WERI-Rb-1 (cell line): Measurements from ENCODE around the gene TTC28.
"Not testable (repeated sequence)": the region's sequence is repeated elsewhere in the genome, so short reads cannot be mapped to it uniquely, and the experiment has no call there.

Experiments used
- DNase-seq: peaks from one replicate; pipeline ENCODE4 v3.0.0-alpha.2; 2020
- H3K27ac ChIP-seq: fragments of 250-450 bp; sonication (Bioruptor Pico); 2 replicates; pipeline ENCODE4 v1.5.1; 2020; ENCODE audit warnings: mild to moderate bottlenecking, moderate library complexity
- H3K27me3 ChIP-seq: fragments of 250-450 bp; sonication (Bioruptor Pico); 2 replicates; pipeline ENCODE4 v1.5.1; 2021; ENCODE audit warnings: mild to moderate bottlenecking, low read depth, moderate library complexity; ENCODE audit not compliant: insufficient read depth, severe bottlenecking
- H3K36me3 ChIP-seq: fragments of 250-450 bp; sonication (Bioruptor Pico); 2 replicates; pipeline ENCODE4 v1.5.1; 2020; ENCODE audit warnings: mild to moderate bottlenecking, moderate library complexity
- H3K4me3 ChIP-seq: 2 replicates; pipeline ENCODE4 v1.5.1; 2011; ENCODE audit warnings: low read depth, mild to moderate bottlenecking, control low read depth, low read length
- H3K9me3 ChIP-seq: fragments of 250-450 bp; sonication (Bioruptor Pico); 2 replicates; pipeline ENCODE4 v1.5.1; 2021; ENCODE audit warnings: mild to moderate bottlenecking, moderate library complexity; ENCODE audit not compliant: severe bottlenecking
- TF ChIP-seq, protein P1 (sequence below): IDR thresholded peaks from 2 replicates; pipeline ENCODE4 v1.5.1; 2011; ENCODE audit warnings: low read depth, mild to moderate bottlenecking, control low read depth, inconsistent platforms, low read length

TTC28 gene

DNA sequence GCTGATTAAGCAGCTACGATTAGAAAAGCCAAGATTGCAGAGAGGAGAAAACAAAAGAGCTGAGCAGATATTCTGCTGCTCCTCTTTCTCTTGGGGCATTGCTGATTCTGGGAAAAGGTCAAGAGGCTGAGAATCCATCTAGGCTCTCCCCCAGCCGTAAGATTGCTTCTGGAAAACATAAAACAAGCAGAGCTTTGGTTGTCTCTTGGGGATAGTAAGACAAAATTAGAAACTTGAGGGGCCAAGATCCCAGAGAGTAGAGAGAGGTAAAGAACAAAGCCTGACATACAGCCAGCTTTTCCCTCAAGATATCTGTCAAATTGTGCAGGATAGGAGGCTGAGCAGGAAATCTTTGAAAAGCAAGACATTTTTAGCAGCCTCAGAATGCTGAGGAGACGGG lies 158.2 kb downstream of the TTC28 start:
- DNase-seq, result no peak
- Histone ChIP-seq H3K4me3 (no peak overlapping the region), H3K27me3 (no peaks in the 10 kb centered on the region), H3K9me3 (no peaks in the 10 kb centered on the region), H3K36me3 (no peaks in the 10 kb centered on the region), H3K27ac (no peak overlapping the region)
- TF ChIP-seq, protein P1, sequence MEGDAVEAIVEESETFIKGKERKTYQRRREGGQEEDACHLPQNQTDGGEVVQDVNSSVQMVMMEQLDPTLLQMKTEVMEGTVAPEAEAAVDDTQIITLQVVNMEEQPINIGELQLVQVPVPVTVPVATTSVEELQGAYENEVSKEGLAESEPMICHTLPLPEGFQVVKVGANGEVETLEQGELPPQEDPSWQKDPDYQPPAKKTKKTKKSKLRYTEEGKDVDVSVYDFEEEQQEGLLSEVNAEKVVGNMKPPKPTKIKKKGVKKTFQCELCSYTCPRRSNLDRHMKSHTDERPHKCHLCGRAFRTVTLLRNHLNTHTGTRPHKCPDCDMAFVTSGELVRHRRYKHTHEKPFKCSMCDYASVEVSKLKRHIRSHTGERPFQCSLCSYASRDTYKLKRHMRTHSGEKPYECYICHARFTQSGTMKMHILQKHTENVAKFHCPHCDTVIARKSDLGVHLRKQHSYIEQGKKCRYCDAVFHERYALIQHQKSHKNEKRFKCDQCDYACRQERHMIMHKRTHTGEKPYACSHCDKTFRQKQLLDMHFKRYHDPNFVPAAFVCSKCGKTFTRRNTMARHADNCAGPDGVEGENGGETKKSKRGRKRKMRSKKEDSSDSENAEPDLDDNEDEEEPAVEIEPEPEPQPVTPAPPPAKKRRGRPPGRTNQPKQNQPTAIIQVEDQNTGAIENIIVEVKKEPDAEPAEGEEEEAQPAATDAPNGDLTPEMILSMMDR, result no peak

DNA sequence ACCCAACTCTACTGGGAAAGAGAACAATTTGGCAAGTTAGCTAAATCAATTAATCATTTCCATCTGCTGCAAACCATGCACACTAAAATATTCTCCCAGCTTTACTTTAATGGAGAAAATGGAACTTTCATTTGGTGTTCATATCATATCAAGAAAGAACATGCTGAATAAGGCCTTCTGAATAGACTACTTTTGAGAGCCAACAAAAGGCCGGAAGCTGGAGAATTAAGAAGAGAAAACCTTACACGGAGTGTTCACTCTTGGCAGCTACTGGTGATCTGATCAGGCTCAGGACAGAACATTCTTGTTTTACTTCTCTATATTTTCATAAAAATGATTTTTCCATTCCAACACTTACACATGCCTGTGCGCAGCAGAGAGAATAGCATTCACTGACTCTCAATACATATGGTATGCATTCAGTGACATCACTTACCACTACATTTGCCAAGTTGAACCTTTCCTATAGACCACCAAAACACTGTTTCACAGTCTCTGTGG lies 165.3 kb downstream of the TTC28 start:
- H3K27ac ChIP-seq, result no peak overlapping the region
- no peak for DNase-seq
- peaks cover 3% of the 10 kb centered on the region for H3K9me3 ChIP-seq
- no peaks in the 10 kb centered on the region for H3K36me3 ChIP-seq
- TF ChIP-seq, protein P1, result no peak
- H3K27me3 ChIP-seq, result no peaks in the 10 kb centered on the region
- no peak overlapping the region for H3K4me3 ChIP-seq

GRCh38 chr22:28512387-28512786 lies 167.3 kb downstream of the TTC28 start:
- not testable (repeated sequence) for DNase-seq, H3K27me3 ChIP-seq, H3K9me3 ChIP-seq, H3K4me3 ChIP-seq, H3K27ac ChIP-seq, H3K36me3 ChIP-seq

GRCh38 chr22:28507896-28508295 lies 171.7 kb downstream of the TTC28 start:
- peaks cover 3% of the 10 kb centered on the region for H3K9me3 ChIP-seq
- H3K27ac ChIP-seq, result no peak overlapping the region
- H3K36me3 ChIP-seq, result no peaks in the 10 kb centered on the region
- H3K27me3 ChIP-seq, result no peaks in the 10 kb centered on the region
- no peak overlapping the region for H3K4me3 ChIP-seq
- TF ChIP-seq, protein P1, result no peak
- no peak for DNase-seq

DNA sequence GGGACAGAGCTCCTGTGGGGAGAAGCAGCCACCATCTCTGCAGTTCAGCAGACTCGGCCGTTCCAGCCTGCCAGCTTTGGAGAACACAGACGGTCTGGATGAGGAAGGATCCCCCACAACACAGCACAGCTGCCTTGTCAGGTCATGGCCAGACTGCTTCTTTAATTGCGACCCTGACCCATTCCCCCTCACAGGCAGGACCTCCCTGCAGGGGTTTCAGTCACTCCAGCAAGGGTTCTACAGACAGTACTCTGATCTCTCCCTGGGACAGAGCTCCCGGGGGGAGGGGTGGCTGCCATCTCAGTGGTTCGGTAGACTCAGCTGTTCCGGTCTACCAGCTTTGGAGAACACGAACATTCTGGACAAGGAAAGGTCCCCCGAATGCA lies 173.5 kb downstream of the TTC28 start:
- no peak overlapping the region for H3K4me3 ChIP-seq
- no peak overlapping the region for H3K27ac ChIP-seq
- no peak for DNase-seq
- TF ChIP-seq, protein P1, result no peak
- H3K27me3 ChIP-seq, result no peaks in the 10 kb centered on the region
- H3K9me3 ChIP-seq, result no peaks in the 10 kb centered on the region
- H3K36me3 ChIP-seq, result no peaks in the 10 kb centered on the region

DNA sequence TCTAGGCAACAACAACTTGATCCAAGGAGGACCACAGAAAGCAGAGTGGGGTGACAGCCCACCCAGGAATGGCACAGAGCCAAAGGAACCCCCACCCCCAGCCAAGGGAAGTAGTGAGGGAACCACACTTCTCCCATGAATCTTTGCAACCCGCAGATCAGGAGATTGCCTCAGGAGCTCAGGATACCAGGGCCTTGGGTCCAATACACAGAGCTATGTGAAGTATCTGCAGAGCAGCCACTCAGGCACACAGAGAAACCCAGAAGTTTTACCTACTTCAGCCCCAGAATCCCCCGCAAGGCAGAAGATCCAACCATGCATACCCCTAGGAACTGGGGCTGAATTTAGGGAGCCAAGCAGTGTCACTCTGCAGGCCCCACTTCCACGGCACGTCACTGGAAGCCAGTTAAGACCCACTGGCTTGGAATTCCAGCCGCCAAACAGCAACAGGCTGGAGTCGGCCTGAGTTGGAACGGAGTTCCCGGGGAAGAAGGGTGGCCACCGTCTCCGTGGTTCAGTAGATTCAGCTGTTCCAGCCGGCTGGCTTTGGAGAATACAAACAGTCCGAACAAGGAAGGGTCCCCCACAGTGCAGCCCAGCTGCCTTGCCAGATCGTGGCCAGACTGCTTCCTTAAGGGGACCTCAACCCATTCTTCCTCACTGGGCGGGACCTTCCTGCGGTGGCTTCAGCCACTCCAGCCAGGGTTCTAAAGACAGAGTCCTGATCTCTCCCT lies 174.1 kb downstream of the TTC28 start:
- no peaks in the 10 kb centered on the region for H3K9me3 ChIP-seq
- no peaks in the 10 kb centered on the region for H3K27me3 ChIP-seq
- no peak for DNase-seq
- no peaks in the 10 kb centered on the region for H3K36me3 ChIP-seq
- H3K27ac ChIP-seq, result no peak overlapping the region
- no peak overlapping the region for H3K4me3 ChIP-seq
- TF ChIP-seq, protein P1, result no peak
